H54 (cell line): ENCODE measurements around the gene EDNRB.
"Not testable (repeated sequence)": the region's sequence is repeated elsewhere in the genome, so short reads cannot be mapped to it uniquely, and the experiment has no call there.

Experiments
- DNase-seq: peaks from one replicate; pipeline ENCODE4 v3.0.0; 2011; ENCODE audit warnings: low spot score, mixed read lengths; ENCODE audit not compliant: insufficient read length
- FAIRE-seq: peaks from 3 replicates; lab custom pipeline; 2011; peaks lifted over from hg19 to GRCh38; lab: Jason Lieb, UNC
- POLR2A ChIP-seq: IDR thresholded peaks from 2 replicates; pipeline ENCODE4 v1.6.1; 2011; ENCODE audit warnings: low read depth, mild to moderate bottlenecking, low read length

Gene EDNRB

GRCh38 chr13:77883328-77883727 lies 35.3 kb downstream of the EDNRB start:
- FAIRE-seq = no peak

DNA sequence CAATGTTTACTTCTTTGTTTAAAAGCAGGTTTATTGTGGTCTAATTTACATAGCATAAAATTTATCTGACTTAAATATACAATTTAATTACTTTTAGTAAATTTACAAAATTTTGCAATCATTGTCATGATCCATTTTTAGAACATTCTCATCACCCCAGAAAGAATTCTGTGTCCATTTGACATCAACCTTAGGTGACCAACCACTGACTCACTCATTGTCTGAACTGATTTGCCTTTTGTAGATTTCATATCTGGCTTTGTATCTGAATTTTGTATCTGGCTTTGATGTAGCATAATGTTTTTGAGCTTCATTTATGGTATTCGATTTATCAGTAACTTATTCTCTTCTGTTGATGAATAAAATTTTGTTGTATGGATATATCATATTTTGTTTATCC lies 40.4 kb downstream of the EDNRB start:
- no peak for TF ChIP-seq POLR2A
- DNase-seq = no peak
- no peak for FAIRE-seq

More at GRCh38 chr13:77883328-77883727, 35.3 kb downstream of the EDNRB start:
- TF ChIP-seq POLR2A = no peak
- DNase-seq = no peak

DNA sequence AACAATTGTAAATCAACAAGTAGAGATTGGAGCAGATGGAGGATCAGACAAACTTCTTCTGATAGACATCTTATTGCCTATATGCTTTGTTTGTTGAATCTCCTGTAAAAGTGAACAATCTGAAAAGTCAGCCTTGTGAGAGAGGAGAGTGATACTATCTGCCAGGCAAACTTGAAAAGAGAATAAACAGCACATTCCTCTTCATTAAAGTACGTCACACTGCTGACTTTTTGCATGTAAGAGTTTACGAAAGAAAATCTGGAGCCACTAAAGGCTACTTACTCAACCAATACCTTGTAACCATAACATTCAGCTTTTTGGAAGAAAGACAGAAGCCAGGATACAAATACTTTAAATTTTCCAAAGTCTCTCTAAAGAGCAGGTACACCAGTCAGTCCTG lies 42.5 kb downstream of the EDNRB start:
- no peak for TF ChIP-seq POLR2A
- DNase-seq (no peak), FAIRE-seq (no peak)

DNA sequence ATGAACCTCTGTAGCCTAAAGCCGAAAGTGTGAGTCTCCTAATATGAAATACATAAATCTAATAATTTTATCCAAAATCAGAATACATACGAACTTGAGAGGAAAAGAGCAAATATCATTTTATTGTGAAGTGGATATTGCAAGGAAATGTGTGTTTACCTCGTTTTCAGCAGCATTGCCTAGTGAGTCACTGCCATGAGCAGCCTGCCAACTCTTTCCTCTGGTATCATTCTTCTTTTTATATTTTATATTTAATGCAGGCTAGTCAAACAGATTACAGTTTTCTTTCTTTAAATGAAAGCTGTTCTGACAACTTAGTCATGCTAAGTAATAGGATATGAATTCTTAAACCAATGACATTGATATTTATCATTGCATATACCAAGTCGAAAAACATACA lies 44.2 kb downstream of the EDNRB start:
- no peak for TF ChIP-seq POLR2A
- no peak for DNase-seq
- no peak for FAIRE-seq

- DNase-seq (no peak), FAIRE-seq (no peak)
- TF ChIP-seq POLR2A = no peak
Observed at GRCh38 chr13:77872995-77873394, 45.6 kb downstream of the EDNRB start.

GRCh38 chr13:77871596-77871995 lies 47.0 kb downstream of the EDNRB start:
- DNase-seq = no peak
- no peak for FAIRE-seq
- no peak for TF ChIP-seq POLR2A

GRCh38 chr13:77868717-77869116 lies 49.9 kb downstream of the EDNRB start:
- FAIRE-seq (no peak), DNase-seq (no peak)
- no peak for TF ChIP-seq POLR2A

DNA sequence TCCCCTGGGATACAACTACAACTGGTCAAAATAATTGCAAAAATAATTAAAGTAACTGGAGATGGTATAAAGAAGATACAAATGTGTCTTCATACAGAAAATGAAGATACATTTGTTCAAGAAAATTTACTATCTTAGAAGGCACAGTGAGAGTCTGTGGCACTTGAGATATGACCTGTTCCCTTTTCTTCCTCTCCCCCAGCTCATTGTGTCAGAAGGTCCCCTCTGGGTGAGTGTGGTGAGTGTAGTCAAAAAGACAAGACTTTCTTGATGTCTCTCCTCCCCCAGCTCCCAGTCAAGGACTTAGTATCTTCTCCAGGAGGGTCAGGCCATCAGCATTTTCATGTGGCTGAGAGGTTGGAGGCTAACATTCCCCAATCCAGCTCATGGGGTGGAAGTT lies 51.7 kb downstream of the EDNRB start:
- TF ChIP-seq POLR2A = no peak
- DNase-seq = no peak
- no peak for FAIRE-seq

DNA sequence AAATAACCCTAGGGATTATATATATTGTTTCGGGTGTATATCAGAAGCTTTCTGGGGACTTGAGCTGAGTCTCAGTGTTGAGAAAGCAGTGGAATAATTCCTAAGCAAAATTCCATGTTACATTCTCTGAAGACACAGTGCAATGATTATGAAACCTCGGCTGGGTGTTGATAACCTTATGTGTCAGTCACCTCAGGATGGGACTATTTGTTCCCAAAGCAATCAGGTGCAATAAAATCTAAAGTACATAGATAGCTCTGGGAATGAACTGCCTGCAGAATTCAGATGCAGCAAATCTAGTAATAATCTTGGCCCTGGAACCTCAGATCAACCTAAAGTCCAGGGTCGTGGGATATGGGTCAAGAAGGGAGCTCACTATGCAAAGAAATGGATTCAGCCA lies 53.0 kb downstream of the EDNRB start:
- FAIRE-seq (no peak), DNase-seq (no peak)
- no peak for TF ChIP-seq POLR2A

DNA sequence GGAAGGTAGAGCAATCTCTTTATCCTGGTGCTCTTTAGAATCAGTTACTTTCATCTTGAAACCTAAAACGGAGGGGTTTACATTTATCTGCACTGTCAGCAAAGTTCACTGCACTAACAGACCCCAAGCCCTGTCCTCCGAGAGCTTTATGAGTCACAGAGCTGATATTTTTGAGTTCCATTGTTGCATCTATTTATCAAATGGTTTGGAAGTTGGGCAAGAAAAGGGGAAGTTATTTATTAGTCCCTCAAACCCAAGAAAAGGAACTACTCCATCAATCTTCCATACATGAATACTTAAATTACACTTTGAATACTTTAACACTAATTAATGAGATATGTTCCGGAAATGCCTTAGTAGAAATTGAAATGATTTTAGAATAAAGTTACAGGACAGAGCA lies 55.5 kb downstream of the EDNRB start:
- DNase-seq (no peak), FAIRE-seq (no peak)
- TF ChIP-seq POLR2A = no peak

GRCh38 chr13:77861741-77862140 lies 56.9 kb downstream of the EDNRB start:
- FAIRE-seq = no peak
- TF ChIP-seq POLR2A = no peak
- no peak for DNase-seq

- TF ChIP-seq POLR2A = no peak
- FAIRE-seq (no peak), DNase-seq (no peak)
Observed at GRCh38 chr13:77860507-77860981, 58.1 kb downstream of the EDNRB start.

GRCh38 chr13:77859450-77859849 lies 59.2 kb downstream of the EDNRB start:
- TF ChIP-seq POLR2A = no peak
- no peak for FAIRE-seq
- DNase-seq = no peak

- FAIRE-seq = no peak
- TF ChIP-seq POLR2A = no peak
- no peak for DNase-seq
Observed at GRCh38 chr13:77857531-77858209, 61.0 kb downstream of the EDNRB start.

DNA sequence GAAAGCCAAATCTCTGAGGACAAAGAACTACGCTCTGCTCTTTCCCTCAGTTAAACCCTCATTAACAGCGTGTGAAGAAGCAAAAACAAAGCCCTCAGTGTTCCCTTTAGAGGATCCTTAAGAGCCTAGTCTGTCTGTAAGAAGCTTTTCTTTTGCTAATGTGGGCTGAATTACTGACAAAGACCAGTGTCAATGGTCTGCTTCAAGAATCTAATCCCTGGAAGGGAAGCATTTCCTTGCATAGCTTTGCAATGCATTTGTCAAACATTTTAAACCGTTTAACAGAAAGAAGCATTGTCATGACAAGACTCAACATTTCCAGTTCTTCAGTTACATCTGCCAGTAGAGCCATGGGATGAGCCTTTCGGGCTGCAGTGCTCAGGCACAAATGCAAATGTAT lies 64.9 kb downstream of the EDNRB start:
- no peak for TF ChIP-seq POLR2A
- DNase-seq (no peak), FAIRE-seq (no peak)

DNA sequence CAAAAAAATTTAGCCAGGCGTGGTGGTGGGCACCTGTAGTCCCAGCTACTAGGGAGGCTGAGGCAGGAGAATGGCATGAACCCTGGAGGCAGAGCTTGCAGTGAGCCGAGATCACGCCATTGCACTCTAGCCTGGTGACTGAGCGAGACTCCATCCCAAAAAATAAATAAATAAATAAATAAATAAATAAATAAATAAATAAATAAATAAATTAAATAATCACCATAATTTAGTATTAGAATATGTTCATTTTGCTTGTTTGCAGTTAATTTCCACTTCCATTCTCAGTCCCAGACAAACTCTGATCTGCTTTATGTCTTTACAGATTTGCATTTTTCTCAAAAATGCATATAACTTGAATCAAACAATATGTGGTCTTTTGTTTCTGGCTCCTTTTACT lies 70.6 kb downstream of the EDNRB start:
- not testable (repeated sequence) for FAIRE-seq, DNase-seq
